CD4-positive, alpha-beta T cell treated with Interleukin-21 for 1 hour (primary cell): ENCODE data around the gene CYP2U1.
A peak's percentile ranks its signal among the peaks of the same experiment; 100 is the strongest.

Experiments
- DNase-seq: peaks from one replicate; pipeline ENCODE4 v3.0.0-alpha.2; 2020

The CYP2U1 gene

GRCh38 chr4:107988763-107989035, 57.4 kb downstream of the CYP2U1 start:
- DNase-seq, result no peak

- peak; percentile 3 for DNase-seq
Observed at GRCh38 chr4:107989162-107989536, 57.8 kb downstream of the CYP2U1 start.

GRCh38 chr4:107989537-107990386, 58.4 kb downstream of the CYP2U1 start, which contains the start of gene HADH:
TSS of gene HADH (plus strand) at chr4:107989889. CDS start at chr4:107989933, 44 bp downstream.
- DNase-seq, result peak; percentile 94

- DNase-seq, result no peak
Observed at GRCh38 chr4:107991945-107992630, 60.7 kb downstream of the CYP2U1 start.

GRCh38 chr4:107993969-107994368, 62.6 kb downstream of the CYP2U1 start:
- DNase-seq, result no peak

- DNase-seq, result no peak
Observed at GRCh38 chr4:107994894-107995293, 63.5 kb downstream of the CYP2U1 start.

- no peak for DNase-seq
Observed at GRCh38 chr4:107996949-107997788, 65.8 kb downstream of the CYP2U1 start.

GRCh38 chr4:107997794-107998193, 66.4 kb downstream of the CYP2U1 start:
- DNase-seq, result no peak

GRCh38 chr4:107999932-108000539, 68.7 kb downstream of the CYP2U1 start:
- no peak for DNase-seq

GRCh38 chr4:108001540-108002135, 70.3 kb downstream of the CYP2U1 start:
- DNase-seq, result no peak
